CD4-positive, alpha-beta T cell (primary cell): Measurements from ENCODE around the gene DTNB. TPM values are rescaled to one million over a fixed set of nuclear protein-coding genes. Genes with fewer than 3 reads are reported as not detected.

Source experiments
- ATAC-seq: fragments of 200-7000 bp; cut with Tn5 transposase; one replicate; pipeline ENCODE4 v1.10.0; 2022; ENCODE audit warnings: mild to moderate bottlenecking; ENCODE audit not compliant: poor library complexity
- CTCF ChIA-PET: fragments of 350-600 bp; sonication (Branson Sonifier 250); formaldehyde crosslinking; loops from one replicate; lab custom pipeline; 2021; ENCODE audit warnings: antibody characterized with exemption, inconsistent platforms; lab: Charles Lee
- POLR2A ChIA-PET: fragments of 350-600 bp; sonication (Branson Sonifier 250); formaldehyde crosslinking; loops from one replicate; lab custom pipeline; 2021; ENCODE audit warnings: antibody characterized with exemption, inconsistent platforms; lab: Charles Lee
- DNase-seq, 14 experiments: peaks; one replicate each; pipeline ENCODE4 v3.0.0-alpha.2; 2013 to 2020; ENCODE audit warnings: mixed read lengths in 2 of 14
- H3K27ac ChIP-seq, 2 donors: one replicate each; pipeline versions ENCODE4 v1.5.1 to v1.7.0; 2013; ENCODE audit warnings: low read length in 2 of 2, low read depth in 1 of 2, mild to moderate bottlenecking in 1 of 2
- H3K27me3 ChIP-seq, 2 experiments: 1 replicate in 1 of 2; 2 replicates in 1 of 2; pipeline versions ENCODE4 v1.6.1 to v1.7.0; 2013; ENCODE audit warnings: low read length in 2 of 2, control low read depth in 1 of 2, mild to moderate bottlenecking in 1 of 2, moderate library complexity in 1 of 2; ENCODE audit not compliant: insufficient read depth in 2 of 2, control insufficient read depth in 1 of 2
- H3K36me3 ChIP-seq: one replicate; pipeline ENCODE4 v1.6.1; 2013; ENCODE audit warnings: low read length, control low read depth; ENCODE audit not compliant: insufficient read depth
- H3K4me1 ChIP-seq: one replicate; pipeline ENCODE4 v1.6.1; 2013; ENCODE audit warnings: low read length, control low read depth; ENCODE audit not compliant: insufficient read depth
- H3K4me3 ChIP-seq: one replicate; pipeline ENCODE4 v1.5.1; 2013; ENCODE audit warnings: mild to moderate bottlenecking, low read length, moderate library complexity
- H3K9me3 ChIP-seq, 2 experiments: 1 replicate in 1 of 2; 2 replicates in 1 of 2; pipeline versions ENCODE4 v1.6.1 to v1.7.0; 2013; ENCODE audit warnings: low read length in 2 of 2, mild to moderate bottlenecking in 2 of 2, control low read depth in 1 of 2, moderate library complexity in 1 of 2; ENCODE audit not compliant: control insufficient read depth in 1 of 2, insufficient read depth in 1 of 2
- H3K27ac Mint-ChIP-seq: one replicate; pipeline ENCODE4 v1.8.0; 2020; ENCODE audit warnings: mixed read lengths
- H3K27me3 Mint-ChIP-seq: one replicate; pipeline ENCODE4 v1.8.0; 2021; ENCODE audit warnings: mixed read lengths
- H3K36me3 Mint-ChIP-seq: one replicate; pipeline ENCODE4 v1.8.0; 2021; ENCODE audit warnings: low read depth, mixed read lengths
- H3K4me1 Mint-ChIP-seq: one replicate; pipeline ENCODE4 v1.8.0; 2021; ENCODE audit warnings: low read depth, mixed read lengths
- H3K4me3 Mint-ChIP-seq: one replicate; pipeline ENCODE4 v1.8.0; 2020; ENCODE audit warnings: mild to moderate bottlenecking, mixed read lengths
- H3K9me3 Mint-ChIP-seq: one replicate; pipeline ENCODE4 v1.8.0; 2020; ENCODE audit warnings: mixed read lengths
- intact Hi-C, 2 experiments: fragments of 100-400 bp; cut with DNase I in 1 of 2; cut with micrococcal nuclease in 1 of 2; formaldehyde crosslinking; loops; one replicate each; pipeline versions ENCODE4 v1.15.1 to v1.9.0; 2023 to 2025; cut with DNase I, micrococcal nuclease
- total RNA-seq, 174 experiments: library from RNA in 2 of 174; stranded (reverse) in 2 of 174; gene quantifications; one replicate each; pipeline ENCODE4 v1.2.3 and lab custom pipeline; 2021 to 2026
- TF ChIP-seq, protein P1 (sequence below): fragments of 200-600 bp; IDR thresholded peaks from one replicate; pipeline ENCODE4 v1.8.0; 2022; ENCODE audit warnings: antibody characterized with exemption, mild to moderate bottlenecking

Gene DTNB
- total RNA-seq, 2 experiments from 2014 or later, result 30.1 to 33.6 TPM

DNA sequence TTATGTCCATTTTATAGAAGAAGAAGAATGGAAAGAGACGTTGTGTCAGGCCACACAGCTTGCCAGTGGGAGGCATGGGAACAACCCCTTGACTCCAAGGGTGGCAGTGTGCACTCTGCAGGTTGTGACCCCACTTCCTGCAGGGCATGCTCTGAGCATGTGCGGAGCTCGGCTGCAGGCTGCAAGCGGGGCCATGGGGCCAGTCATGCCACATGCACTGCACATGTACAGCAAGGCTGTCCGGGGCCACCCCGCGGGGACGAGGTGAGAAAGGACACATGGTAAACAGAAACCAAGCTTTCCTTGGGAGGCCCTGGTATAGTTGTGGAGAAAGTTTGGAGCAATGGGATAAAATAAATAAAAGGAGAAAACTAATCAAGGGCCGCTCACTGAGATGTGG lies 284.2 kb downstream of the DTNB start:
- H3K4me1 Mint-ChIP-seq, result peaks cover 13% of the 10 kb centered on the region

DNA sequence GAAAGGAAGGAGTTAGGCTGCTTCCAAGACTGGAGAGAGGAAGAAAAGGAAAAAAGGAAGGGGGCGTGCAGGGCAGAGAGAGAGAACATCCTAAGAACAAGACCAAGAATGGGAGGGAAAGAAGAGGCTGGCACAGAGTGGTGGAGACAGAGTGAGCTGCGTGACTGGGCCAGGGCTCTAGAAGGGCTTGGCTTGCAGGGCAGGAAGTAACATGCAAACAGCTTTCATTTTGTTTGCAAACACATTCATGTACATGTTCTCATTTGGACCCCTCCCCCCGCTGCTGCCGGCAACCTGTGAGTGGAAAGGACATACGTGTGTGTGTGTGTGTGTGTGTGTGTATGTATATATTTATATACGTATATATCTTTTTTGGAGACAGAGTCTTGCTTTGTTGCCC lies 284.9 kb downstream of the DTNB start:
- DNase-seq (no peak), ATAC-seq (peak; percentile 68)
- TF ChIP-seq, protein P1, sequence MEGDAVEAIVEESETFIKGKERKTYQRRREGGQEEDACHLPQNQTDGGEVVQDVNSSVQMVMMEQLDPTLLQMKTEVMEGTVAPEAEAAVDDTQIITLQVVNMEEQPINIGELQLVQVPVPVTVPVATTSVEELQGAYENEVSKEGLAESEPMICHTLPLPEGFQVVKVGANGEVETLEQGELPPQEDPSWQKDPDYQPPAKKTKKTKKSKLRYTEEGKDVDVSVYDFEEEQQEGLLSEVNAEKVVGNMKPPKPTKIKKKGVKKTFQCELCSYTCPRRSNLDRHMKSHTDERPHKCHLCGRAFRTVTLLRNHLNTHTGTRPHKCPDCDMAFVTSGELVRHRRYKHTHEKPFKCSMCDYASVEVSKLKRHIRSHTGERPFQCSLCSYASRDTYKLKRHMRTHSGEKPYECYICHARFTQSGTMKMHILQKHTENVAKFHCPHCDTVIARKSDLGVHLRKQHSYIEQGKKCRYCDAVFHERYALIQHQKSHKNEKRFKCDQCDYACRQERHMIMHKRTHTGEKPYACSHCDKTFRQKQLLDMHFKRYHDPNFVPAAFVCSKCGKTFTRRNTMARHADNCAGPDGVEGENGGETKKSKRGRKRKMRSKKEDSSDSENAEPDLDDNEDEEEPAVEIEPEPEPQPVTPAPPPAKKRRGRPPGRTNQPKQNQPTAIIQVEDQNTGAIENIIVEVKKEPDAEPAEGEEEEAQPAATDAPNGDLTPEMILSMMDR, result no peak
- ChIA-PET POLR2A (interaction anchor here (0.9 kb wide), 1 partner anchor 115 kb away, joined by 4 read pairs; no protein-coding TSS in a partner anchor), CTCF (no interaction called here)
- Histone ChIP-seq H3K4me3 (no peak overlapping the region), H3K27ac (no peak overlapping the region), H3K36me3 (peaks cover 24% of the 10 kb centered on the region), H3K4me1 (peaks cover 3% of the 10 kb centered on the region), H3K27me3 (no peaks in the 10 kb centered on the region), H3K9me3 (no peaks in the 10 kb centered on the region)
- Mint-ChIP-seq H3K27me3 (no peaks in the 10 kb centered on the region), H3K4me1 (peaks cover 13% of the 10 kb centered on the region), H3K36me3 (peaks cover 40% of the 10 kb centered on the region), H3K9me3 (no peaks in the 10 kb centered on the region), H3K27ac (peak overlapping the region; percentile 69), H3K4me3 (peak overlapping the region; percentile 7)
- intact Hi-C loops, result no loop called here

More for the DNA sequence above, 284.2 kb downstream of the DTNB start:
- Histone ChIP-seq H3K27ac (no peak overlapping the region), H3K4me3 (no peak overlapping the region), H3K9me3 (no peaks in the 10 kb centered on the region), H3K27me3 (no peaks in the 10 kb centered on the region), H3K36me3 (peaks cover 24% of the 10 kb centered on the region), H3K4me1 (peaks cover 3% of the 10 kb centered on the region)
- CTCF ChIA-PET, result interaction anchor here (0.8 kb wide), 1 partner anchor 12 kb away, joined by 3 read pairs; no protein-coding TSS in a partner anchor
- TF ChIP-seq, protein P1, result no peak
- Mint-ChIP-seq H3K27me3 (no peaks in the 10 kb centered on the region), H3K4me3 (no peak overlapping the region), H3K9me3 (no peaks in the 10 kb centered on the region), H3K36me3 (peaks cover 40% of the 10 kb centered on the region), H3K27ac (no peak overlapping the region)
- POLR2A ChIA-PET, result no interaction called here
- DNase-seq (no peak), ATAC-seq (no peak)
- intact Hi-C loops, result no loop called here

DNA sequence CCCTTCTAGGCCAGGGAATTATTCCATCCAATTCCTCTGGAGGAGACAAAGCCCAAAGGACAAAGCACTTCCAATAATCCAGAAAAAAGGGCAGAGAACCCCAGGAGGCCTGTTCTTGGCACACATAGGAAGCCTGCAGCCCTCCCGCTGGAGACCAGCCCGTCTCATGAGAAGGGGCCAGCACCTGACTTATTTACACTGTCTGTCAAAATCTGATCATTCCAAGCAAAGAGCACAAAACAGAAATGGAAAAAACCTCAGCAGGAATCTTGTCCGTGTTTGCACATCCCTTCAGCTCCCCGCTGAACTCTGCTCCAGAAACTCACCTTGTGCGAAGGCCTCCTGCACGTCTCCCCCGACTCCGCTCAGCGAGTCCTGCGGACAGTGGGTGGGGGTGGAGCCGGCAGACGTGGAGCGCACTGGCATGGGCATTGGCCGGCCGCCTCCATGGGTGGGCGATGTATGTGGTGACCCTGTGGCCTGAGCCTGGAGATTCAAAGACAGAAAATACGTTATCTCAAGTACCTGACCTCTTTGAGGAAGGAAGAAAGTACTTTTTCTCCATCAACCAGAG lies 285.4 kb downstream of the DTNB start:
- Histone ChIP-seq H3K36me3 (peaks cover 24% of the 10 kb centered on the region), H3K4me3 (no peak overlapping the region), H3K4me1 (peaks cover 3% of the 10 kb centered on the region), H3K9me3 (no peaks in the 10 kb centered on the region), H3K27me3 (no peaks in the 10 kb centered on the region), H3K27ac (no peak overlapping the region)
- POLR2A ChIA-PET, result interaction anchor here (0.9 kb wide), 1 partner anchor 114 kb away, joined by 4 read pairs; no protein-coding TSS in a partner anchor
- TF ChIP-seq, protein P1, result no peak
- no peak for ATAC-seq
- H3K27me3 Mint-ChIP-seq, result no peaks in the 10 kb centered on the region
- CTCF ChIA-PET, result interaction anchor here (3.3 kb wide), 1 partner anchor 11 kb away, joined by 10 read pairs; no protein-coding TSS in a partner anchor
- peak overlapping the region; percentile 7 for H3K4me3 Mint-ChIP-seq
- H3K4me1 Mint-ChIP-seq, result peaks cover 13% of the 10 kb centered on the region
- H3K27ac Mint-ChIP-seq, result peak overlapping the region; percentile 69
- H3K36me3 Mint-ChIP-seq, result peaks cover 40% of the 10 kb centered on the region
- DNase-seq, result no peak
- H3K9me3 Mint-ChIP-seq, result no peaks in the 10 kb centered on the region
- intact Hi-C loops, result no loop called here
